ENCODE results near the gene MYO1D.

GRCh38 chr17:32805029-32805976 lies 71.6 kb downstream of the MYO1D start:
- TF ChIP-seq CTCF (IDR thresholded peaks at IDR 0.05; ENCODE audit: insufficient read depth, low read depth, low read length) (no peak), EZH2 (IDR thresholded peaks at IDR 0.05; ENCODE audit: insufficient read depth, low read length) (no peak)
